HG02885 (cell line): ENCODE results near the gene XPR1.
"Not testable (repeated sequence)": the region's sequence is repeated elsewhere in the genome, so short reads cannot be mapped to it uniquely, and the experiment has no call there.

Experiments used
- ATAC-seq: cut with Tn5 transposase; IDR thresholded peaks from one replicate; pipeline ENCODE4 v1.9.1; 2021; ENCODE audit warnings: mild to moderate bottlenecking; ENCODE audit not compliant: unreplicated experiment, poor library complexity

XPR1 gene

GRCh38 chr1:180816132-180816531 is 184.3 kb downstream of the XPR1 start:
- no peak for ATAC-seq

GRCh38 chr1:180821970-180822369 is 190.1 kb downstream of the XPR1 start:
- ATAC-seq, result no peak

GRCh38 chr1:180831507-180831906 is 199.7 kb downstream of the XPR1 start:
- ATAC-seq, result not testable (repeated sequence)

- ATAC-seq, result not testable (repeated sequence)
These were observed 201.4 kb downstream of the XPR1 start for GRCh38 chr1:180833180-180833579.

- ATAC-seq, result no peak
These were observed 204.6 kb downstream of the XPR1 start for GRCh38 chr1:180836449-180836848.

- ATAC-seq, result no peak
These were observed 205.2 kb downstream of the XPR1 start for GRCh38 chr1:180837020-180837419.

- no peak for ATAC-seq
These were observed 206.7 kb downstream of the XPR1 start for GRCh38 chr1:180838535-180838934.

GRCh38 chr1:180839547-180839946 is 207.7 kb downstream of the XPR1 start:
- ATAC-seq, result no peak

- no peak for ATAC-seq
These were observed 209.6 kb downstream of the XPR1 start for GRCh38 chr1:180841415-180841814.

GRCh38 chr1:180842052-180842451 is 210.2 kb downstream of the XPR1 start:
- ATAC-seq, result no peak

GRCh38 chr1:180842491-180843275 is 210.9 kb downstream of the XPR1 start:
- ATAC-seq, result no peak

GRCh38 chr1:180845352-180845751 is 213.5 kb downstream of the XPR1 start:
- ATAC-seq, result no peak

- ATAC-seq, result no peak
These were observed 216.4 kb downstream of the XPR1 start for GRCh38 chr1:180848191-180848590.

GRCh38 chr1:180849031-180849775 is 217.4 kb downstream of the XPR1 start:
- ATAC-seq, result peak; percentile 78

- ATAC-seq, result peak; percentile 38
These were observed 220.4 kb downstream of the XPR1 start for GRCh38 chr1:180851995-180852887.

GRCh38 chr1:180854001-180854400 is 222.2 kb downstream of the XPR1 start:
- ATAC-seq, result no peak

GRCh38 chr1:180854456-180854855 is 222.6 kb downstream of the XPR1 start:
- no peak for ATAC-seq

GRCh38 chr1:180857947-180858725 is 226.3 kb downstream of the XPR1 start:
- ATAC-seq, result not testable (repeated sequence)

GRCh38 chr1:180859306-180859705 is 227.5 kb downstream of the XPR1 start:
- ATAC-seq, result no peak

- ATAC-seq, result no peak
These were observed 228.7 kb downstream of the XPR1 start for GRCh38 chr1:180860535-180860934.
